Kidney tubule cell (primary cell): ENCODE measurements around the gene AKAP13.

Source experiments
- DNase-seq: peaks from one replicate; pipeline ENCODE4 v3.0.0-alpha.2; 2018; ENCODE audit warnings: low spot score

AKAP13 gene

GRCh38 chr15:85741021-85741421, 360.6 kb downstream of the AKAP13 start:
- no peak for DNase-seq

GRCh38 chr15:85741662-85742061, 361.3 kb downstream of the AKAP13 start:
- DNase-seq: no peak

DNA sequence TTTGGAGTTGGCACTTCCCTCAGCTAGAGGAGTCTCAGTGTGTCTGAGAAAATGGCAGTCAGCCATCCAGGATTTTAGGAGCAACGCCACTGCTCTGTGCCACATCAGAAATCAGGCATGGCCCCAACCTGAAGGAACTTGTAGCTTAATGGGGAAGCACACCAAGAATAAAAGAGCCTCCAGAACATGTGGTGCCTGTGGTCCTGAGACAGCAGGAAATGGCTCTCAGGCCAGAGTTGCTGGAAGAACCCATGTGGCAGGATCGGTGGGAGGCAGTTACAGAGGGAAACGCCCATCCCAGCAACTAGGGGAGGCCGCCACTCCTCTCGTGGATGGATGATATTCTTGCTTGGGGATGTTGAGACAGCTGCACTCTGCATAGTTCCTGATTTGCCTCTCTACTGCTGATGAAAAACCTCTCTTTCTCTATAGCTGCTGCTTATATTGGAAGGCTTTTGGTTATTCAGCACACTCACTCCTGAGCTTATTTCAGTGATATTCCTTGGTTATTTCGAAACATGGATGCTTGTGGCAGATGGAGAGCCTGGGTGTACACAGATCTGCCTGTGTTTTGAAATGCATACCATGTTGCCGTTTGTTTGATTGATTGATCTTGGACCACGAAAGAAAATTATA, 361.9 kb downstream of the AKAP13 start:
- DNase-seq: no peak

GRCh38 chr15:85743392-85744055, 363.1 kb downstream of the AKAP13 start:
- DNase-seq: no peak

GRCh38 chr15:85744579-85744978, 364.2 kb downstream of the AKAP13 start:
- DNase-seq: no peak

DNA sequence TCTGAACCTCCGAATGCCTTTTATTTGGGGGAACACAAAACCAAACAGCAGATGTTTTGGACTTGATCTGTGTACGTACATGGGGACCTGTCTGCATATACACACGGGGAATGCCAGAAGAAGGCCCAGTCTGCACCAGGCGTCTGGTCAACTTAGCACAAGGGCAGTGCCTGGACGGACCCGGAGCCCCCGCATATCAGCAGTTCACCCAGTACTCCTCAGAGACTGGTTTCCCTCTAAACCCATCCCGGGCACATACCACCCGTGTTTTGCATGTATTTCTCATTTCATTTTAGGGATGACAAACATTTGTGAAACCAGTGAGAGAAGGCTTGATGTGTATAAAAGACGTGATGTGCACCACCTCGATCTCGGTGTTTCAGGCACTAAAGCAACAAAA, 364.6 kb downstream of the AKAP13 start:
- DNase-seq: no peak

DNA sequence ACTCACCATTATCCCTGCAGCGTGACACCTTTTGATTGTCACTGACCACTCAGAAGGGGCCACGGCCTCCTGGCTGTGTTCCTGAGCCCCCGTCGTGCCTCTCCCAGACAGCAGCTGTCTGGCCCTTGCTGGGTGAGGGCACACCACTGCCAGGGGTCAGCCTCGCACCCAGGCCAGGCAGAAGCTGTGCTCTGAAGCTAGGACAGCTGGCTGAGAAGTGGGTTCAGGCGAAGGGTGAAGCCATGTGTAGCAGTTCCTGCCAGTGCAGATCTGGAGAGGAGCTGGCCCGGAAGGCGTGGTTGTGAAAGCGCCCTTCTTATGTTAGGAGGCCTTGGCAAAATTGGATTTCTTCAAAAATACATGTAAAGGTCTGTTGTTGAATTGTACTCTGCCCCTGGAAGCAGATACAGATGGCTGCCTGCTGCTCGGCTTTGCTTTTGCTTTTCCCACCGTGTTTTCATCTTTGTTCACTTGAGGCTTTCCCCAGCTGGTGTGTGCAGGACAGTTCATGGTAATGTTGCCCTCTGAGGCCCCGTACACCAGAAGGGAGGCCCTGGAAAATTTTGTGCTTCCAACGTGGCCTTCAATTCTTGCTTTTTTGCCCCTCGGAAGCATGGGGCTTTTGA, 365.2 kb downstream of the AKAP13 start:
- no peak for DNase-seq

DNA sequence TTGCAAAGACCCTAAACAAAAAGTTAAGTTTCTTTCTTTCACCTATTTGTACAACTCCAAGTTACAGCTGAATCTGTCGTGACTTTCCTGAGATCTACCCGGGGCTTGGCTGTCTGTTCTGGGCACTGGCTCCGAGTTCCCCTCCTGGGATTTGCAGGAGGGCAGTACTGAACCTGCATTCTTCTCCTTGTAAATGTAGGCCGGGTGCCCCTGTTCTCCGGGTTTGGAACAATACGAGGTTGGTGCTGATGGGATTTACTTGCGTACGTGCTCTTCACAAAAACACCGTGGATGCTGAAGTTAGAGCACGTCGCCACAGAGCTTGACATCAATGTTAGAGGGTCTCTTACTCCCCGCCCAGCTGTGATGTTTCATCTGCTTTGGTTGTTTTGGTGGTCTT, 366.2 kb downstream of the AKAP13 start:
- no peak for DNase-seq

DNA sequence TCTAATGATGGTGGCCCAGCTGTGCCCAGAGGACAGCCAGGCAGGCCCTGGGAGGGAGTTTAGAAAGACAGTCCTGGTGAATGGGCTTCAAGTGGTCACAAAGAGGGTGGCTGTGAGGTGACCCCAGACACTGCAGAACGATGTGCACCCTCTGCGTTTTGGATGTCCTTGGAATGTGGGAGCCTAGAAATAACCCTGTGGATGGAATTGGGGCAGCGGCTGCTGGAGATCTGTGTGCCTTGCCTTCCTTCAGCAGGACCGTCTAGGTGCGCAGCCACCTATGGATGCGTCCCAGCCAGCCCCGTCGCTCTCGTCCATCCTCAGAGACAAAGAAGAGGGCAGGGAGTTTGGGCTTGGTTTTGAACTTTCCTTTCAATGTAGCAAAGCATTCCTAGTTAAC, 367.8 kb downstream of the AKAP13 start:
- no peak for DNase-seq

- DNase-seq: no peak
These were observed 368.3 kb downstream of the AKAP13 start for GRCh38 chr15:85748729-85749128.

DNA sequence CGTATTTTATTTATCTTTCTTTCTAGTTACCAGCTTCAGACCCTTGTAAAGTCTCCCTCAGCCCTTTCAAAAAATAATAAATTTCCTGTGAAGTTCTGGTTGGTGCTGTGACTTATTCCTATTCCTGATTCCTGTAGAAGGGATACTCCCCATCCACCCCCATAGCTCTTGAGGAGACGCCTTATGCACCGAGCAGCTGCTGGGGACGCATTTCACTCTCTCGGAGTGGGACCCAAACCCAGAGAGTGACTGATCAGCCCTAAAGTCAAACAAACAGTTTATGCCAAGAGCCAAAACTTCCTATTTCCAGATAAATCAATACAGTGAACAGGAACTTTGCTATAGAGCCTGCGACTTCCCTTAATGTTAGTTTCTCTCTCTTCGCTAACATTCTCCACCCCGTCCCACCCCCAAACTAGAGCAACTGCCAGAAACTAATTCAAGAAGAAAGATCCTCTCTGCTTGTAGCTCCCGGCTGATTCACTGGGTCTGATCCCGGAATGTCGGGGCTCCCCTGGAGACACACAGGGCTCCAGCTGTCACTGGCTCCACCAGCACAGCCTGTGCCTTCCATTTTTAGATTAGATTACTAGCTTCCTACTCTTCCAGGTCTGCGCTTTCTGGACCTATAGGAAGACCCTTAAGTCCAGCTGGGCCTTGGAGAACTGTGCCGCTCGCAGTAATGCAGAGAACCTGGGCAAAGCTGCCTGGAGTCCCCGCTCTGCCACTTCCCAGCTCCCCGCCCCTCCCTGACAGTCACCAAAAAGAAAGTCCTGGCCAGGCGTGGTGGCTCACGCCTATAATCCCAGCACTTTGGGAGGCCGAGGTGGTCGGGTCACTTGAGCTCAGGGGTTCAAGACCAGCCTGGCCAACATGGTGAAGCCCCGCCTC, 369.1 kb downstream of the AKAP13 start:
- no peak for DNase-seq

- DNase-seq: no peak
These were observed 370.2 kb downstream of the AKAP13 start for GRCh38 chr15:85750319-85751290.

DNA sequence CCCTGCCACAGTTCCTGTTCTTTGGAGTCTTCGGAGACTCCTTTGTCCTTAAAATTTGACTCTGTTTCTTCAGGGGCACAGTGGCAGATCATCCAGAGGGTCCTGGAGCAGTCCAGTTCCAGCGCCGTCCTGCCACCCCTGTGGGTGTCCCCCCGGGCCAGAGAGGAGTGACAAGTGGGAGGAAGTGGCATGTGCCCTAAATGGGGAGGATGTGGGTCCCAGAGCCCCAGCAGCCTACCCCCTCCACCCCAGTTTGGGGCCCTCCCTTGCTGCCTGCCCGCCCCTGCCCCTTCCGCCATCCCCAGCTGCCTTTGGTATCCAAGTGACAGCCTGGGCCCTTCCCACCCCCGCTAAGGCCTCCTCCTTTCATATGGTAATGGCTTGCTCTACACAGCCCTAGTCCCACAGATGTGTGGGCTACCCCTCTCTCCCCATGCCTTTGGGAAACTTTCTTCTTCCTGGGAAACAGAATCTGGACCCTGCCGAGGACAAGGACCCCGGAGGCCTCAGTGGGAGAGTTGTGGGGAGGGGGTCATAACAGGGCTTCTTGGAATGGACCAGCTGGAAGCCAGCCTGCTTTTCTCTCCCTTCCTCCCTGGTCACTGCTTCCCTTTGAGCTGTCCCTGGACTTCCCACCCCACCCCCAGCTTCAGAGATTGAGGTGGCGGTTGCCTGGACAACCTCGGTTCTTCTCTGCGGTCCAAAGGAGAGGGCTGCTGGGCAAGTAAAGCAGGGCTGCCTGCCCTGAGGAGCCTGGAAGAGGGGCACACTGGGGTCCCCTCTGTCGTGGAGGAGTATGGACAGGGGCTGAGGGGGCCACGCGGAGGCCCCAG, 371.1 kb downstream of the AKAP13 start:
- no peak for DNase-seq

DNA sequence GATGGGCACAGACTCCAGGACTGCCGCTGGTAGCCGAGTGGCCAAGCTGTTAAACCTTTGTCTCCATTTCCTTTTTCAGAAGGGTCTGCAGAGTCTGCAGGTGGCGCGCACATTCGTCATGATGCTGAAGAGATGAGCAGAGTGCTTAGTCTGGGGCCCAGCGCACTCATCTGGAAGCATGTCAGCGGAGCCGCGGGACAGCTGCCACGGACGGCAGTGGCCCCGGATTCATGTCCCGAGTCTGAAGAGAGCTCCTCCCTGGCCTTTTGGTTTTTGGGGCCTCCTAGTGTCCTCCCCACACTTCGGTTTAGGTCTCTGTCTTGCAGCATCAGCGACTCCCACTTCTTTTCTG, 371.7 kb downstream of the AKAP13 start:
- DNase-seq: no peak

DNA sequence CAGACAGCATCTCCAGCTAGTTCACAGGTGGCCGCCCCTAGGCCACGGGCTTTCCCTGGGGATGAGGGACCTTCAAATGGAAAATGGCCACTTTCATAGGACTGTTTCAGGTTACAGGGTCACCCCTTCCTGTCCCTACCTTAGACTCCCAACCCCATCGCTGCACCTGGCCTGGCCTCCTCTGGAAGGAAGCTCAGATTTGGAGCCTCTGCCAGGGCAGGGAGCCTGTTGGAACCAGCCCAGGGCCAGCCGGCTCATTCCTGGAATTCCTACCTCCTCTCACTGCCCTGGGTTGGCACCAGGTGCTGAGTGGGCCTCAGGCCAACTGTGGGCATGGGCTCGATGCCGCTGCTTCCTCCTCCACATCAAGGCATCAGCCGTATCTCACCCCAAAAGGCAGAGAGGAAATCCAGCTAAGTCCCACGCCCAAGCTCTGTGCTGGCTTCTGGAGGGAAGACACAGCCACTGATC, 372.1 kb downstream of the AKAP13 start:
- DNase-seq: peak; percentile 60

DNA sequence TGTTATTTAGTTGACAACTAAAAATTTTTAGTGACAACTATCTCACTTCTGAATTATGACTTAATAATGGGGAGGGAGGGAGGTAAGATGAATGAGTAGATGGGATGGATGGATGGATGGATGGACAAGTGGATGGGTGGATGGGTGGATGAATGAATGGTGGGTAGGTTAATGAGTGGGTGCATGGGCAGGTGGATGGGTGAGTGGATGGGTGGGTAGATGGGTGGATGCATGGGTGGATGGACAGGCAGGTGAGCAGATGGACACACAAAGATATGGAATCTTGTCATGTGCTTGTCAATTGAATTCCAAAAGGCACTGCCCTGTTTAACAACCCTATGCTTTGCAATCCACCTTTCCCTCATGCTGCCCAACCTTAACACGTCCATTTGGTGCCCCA, 372.9 kb downstream of the AKAP13 start:
- DNase-seq: no peak

DNA sequence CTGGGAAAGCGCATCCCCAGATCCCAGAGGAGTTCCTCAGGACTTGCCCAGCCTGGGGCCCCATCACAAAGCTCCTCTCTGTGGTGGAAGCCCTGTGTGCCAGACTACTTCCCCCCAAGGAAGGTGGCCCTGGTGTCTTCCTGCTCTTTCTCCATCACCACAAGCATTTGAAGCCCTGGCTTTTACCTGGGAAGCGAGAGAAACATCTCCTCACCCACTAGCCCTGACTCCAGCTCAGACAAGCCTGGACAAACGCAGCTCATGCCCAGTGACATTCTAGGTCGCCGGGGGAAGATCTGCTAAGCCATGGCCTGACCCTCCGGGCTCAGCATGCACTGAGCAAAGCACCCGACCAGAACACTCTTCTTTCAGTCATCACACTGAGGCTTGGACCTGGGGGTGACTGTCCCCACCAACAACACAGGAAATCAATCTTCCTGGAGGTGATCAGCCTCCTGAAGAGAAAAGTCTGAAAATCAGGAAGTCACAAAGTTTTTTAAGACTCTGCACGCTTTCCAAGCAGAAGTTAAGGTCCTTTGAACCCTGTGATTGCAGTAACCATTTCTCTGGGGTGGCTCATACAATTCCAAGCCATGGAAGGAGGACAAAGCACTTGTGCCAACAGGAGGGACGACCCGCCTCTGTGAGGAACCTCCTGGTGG, 373.5 kb downstream of the AKAP13 start:
- DNase-seq: no peak

DNA sequence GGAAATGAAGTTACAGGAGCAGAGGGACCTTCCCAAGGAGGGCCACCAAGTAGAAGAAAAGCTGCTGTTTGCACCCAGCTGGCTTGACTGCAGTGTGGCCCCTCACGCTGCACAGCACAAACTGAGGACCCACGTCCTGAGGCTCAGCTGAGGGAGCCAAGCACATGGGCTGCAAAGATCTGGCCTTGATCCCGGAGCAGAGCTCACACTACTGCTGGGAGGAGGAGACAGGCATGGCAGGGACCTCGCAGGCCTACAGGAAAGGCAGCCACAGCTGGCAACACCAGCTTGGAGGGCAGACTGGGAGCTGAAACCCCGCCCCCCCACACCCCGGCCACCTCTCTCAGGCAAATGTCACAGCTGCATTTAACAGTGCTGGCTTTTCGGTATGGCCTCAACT, 374.6 kb downstream of the AKAP13 start:
- no peak for DNase-seq

DNA sequence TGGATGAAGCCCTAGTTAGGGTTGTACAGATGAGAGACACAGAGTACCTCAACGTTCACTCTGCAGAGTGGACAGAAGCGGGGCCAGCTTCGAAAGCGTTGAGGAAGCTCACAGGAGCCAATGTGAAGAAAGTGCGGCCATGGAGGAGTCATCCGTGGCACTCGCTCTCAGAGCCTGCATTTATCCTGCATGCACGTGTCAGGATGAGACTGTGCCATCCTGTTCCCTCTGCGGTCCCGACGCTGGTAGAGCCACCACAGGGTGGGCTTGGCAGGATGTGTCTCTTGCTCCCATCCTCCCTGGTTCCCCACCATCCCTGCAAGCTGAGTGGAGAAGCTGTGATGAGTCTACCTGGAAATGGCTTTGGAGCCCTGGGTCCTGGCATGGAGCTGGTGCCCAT, 375.1 kb downstream of the AKAP13 start:
- no peak for DNase-seq

DNA sequence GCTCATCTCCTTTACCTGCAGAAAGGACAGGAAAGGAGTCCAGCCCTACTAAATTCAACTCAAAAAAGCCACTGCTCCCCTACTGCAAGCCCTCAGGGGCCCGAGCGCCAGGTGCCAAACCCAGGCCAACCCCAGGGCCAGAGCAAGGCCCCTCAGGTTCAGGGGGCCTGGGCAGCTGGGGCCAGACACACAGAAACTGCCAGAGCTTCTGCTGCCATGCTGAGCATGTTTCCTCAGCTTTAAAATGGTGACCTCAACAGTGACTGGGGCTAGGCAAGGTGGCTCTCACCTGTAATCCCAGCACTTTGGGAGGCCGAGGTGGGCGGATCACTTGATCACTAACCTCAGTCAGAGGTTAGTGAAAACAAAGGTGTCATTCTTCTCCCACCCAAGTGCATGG, 375.5 kb downstream of the AKAP13 start:
- DNase-seq: no peak
